DMS53 treated with DMSO at 0.1 percent for 48 hours (cell line): ENCODE results near the gene TMEM52.

Experiments
- DNase-seq: peaks from one replicate; lab custom pipeline; 2025; ENCODE audit not compliant: unreplicated experiment; lab: John Stamatoyannopoulos, UW

TMEM52 gene

DNA sequence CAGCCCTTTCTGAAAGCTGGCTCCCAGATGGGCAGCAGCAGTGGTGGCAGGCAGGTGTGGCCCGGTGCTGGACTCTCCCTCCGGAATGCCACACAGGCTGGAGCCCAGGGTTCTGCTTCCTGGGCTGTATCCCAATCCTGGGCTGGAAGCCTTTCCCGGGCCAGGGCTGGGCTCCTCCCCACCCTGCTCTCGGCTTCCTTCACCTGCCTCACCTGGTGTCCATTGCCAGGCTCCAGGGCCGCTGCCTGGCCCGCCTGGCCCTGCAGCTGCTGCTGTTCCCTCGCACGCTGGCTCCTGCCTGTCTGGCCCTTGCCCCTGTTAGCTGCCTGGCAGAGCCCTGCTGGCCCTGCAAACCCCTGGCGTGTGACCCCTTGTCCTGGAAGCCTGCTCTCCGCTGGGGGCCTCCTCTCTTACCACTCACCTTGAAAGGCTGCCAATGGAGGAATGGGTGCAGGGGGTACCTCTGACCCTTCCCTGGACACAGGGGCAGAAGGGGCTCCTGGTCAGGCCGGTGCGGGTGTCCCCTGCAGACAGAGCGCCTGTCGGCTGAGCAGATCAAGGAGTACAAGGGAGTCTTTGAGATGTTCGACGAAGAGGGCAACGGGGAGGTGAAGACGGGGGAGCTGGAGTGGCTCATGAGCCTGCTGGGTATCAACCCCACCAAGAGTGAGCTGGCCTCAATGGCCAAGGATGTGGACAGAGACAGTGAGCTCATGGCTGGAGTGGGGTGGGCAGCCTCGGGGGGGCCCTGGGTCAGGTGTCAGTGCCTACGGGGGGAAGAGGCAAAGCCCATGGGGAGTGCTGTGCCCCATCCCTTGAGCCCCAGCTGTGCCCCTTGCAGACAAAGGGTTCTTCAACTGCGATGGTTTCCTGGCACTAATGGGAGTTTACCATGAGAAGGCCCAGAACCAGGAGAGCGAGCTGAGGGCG is 2.9 kb downstream of the TMEM52 start:
- no peak for DNase-seq

GRCh38 chr1:1914971-1915692 is 3.9 kb downstream of the TMEM52 start, which contains the start of gene CALML6:
Gene CALML6 (plus strand): TSS chr1:1915260. CDS start chr1:1915281, 21 bp downstream.
- no peak for DNase-seq

DNA sequence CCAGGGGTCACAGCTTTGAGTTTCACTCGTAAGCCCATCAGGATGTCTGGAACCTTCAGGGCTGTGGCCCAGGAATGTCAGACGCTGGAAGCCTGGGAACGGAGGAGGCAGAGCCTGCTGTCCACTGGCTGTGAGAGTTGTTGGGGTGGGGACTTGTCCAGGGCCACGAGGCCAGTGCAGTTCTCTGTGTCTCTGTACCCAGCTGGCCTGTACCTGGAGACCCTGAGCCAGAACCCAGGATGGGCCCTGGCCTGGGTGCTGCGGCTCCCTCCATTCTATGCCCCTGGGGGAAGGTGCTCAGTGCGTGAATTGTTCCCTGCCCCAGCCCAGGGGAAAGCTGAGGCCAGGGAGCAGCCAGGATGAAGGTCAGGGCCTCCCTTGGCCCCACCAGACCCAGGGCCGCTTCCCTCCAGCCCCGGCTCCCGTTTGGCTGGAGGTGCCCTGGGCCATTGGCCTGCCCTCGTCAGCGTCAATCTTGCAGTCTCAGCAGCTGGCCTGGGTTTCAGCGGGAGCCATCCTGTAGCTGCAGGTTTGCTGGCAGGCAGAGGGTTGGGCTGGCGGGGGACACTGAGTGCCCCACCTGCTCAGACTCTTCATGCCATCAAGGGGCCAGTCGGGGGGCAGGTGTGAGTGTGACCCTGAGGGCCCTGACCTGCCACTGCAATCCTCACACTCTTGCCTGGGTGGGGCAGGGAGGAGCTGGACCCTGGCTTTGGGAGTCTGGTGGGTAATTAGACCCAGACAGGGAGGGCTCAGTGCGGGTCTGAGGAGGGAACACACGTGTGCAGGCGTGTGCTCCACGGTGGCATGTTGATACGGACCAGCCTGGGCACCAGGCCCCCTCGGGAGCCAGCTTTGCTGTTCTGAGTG is 4.7 kb downstream of the TMEM52 start:
- no peak for DNase-seq

GRCh38 chr1:1911350-1912041 is 7.6 kb downstream of the TMEM52 start:
- no peak for DNase-seq

GRCh38 chr1:1910651-1911331 is 8.3 kb downstream of the TMEM52 start:
- DNase-seq, result no peak

- no peak for DNase-seq
These were observed 9.0 kb downstream of the TMEM52 start for GRCh38 chr1:1910033-1910465.

- no peak for DNase-seq
These were observed 10.6 kb downstream of the TMEM52 start for GRCh38 chr1:1908506-1908791.

- DNase-seq, result no peak
These were observed 11.9 kb downstream of the TMEM52 start for GRCh38 chr1:1907098-1907736.

DNA sequence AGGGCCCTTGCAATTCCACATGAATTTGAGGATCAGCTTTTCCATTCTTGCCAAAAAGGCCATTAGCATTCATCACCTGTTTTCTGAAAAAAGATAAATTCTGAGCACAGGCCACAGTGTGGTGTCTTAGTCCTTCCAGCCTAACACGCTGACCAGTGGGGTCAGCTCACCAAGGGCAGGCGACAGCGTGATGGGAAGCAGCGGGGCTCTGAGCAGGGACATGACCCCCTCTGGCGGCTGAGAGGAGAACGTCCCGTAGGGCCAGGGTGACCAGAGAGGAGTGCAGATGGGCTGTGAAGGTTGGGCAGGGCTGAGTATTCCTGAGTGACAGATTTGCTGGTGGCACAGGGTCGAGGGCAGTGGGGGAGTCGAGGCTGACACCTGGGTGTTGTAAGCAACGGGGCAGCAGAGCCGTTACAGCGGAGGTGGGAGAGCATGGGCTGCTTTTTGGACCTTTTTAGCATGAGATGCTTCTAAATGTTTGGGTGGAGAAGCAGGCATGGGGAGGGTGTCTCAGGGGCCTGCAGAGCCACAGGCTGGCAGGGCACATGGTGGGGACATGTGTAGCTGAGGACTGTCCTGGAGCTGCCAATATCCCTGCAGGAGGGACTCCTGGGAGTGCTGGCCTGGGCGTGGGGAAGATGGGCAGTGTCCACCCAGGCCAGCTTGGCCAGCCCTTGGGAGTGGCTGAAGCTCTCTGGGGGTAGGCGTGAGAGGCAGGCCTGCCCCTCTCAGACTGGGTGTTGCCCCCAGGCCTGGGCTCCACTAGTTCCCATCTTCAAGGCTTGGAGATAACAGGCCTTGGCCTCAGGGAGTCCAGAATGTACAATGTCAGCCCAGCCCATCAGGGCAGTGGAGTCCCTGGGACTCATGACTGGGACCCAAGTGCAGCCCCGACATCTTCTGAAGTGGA is 12.6 kb downstream of the TMEM52 start:
- DNase-seq, result peak; percentile 63

DNA sequence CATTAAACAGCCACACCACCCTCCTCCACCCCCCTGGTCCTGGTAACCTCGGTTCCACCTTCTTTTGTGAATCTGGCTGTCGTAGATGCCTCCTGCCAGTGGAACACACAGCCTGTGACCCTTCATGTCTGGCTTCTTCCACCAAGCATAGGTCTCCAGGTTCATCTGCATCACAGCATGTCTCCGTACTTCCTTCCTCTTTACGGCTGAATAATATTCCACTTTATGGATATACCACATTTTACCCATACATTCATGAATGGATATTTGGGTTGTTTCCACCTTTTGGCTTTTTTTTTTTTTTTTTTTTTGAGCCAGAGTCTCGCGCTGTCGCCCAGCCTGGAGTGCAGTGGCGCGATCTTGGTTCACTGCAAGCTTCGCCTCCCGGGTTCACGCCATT is 15.9 kb downstream of the TMEM52 start:
- no peak for DNase-seq

- DNase-seq, result no peak
These were observed 17.3 kb downstream of the TMEM52 start for GRCh38 chr1:1901641-1902294.

- DNase-seq, result no peak
These were observed 18.0 kb downstream of the TMEM52 start for GRCh38 chr1:1900883-1901640.

DNA sequence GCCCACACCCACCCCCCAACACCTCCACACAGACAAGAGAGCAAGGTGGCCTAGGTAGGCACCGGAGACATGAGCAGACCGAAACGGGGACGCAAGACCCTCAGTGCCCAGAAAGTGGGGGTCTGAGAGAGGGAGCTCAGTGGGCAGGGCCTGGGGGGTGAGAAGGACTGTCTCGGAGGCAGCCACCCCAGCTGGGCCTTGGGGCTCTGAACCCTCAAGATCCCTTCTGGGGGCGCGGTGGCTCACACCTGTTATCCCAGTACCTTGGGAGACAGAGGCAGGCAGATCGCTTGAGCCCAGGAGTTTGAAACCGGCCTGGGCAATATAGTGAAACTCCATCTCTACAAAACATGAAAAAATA is 19.1 kb downstream of the TMEM52 start:
- no peak for DNase-seq

DNA sequence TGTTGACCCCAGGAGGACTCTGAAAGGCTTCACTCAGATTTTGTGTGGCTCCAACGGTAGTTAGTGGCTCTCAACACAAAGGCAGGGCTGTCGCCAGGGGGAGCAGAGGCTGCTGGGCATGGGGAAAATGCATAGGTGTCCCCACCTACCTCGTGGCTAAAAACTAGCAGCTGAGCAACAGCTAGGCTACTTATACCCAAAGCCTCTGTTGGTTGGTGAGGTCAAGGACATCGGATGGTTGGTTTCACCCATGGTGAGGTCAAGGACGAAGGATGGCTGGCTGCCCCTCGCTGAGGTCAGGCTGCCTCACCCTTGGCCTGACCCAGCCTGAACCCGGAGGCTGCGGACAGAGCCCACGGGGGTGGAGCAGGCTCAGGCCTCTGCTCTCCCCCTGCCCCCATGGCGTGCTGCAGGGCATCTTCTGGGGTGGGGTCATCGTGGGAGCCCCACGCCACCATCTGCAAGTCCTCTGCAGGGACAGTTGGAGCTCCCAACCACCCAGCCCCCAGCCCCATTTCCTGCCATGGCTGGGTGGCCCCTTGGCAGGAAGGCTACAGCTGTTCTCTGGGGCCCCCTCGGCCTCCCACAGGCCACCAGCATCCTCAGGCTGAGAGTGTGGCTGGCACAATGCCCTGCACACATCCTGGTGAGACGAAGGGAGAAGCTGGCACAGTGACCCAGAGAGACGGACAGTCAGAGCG is 19.7 kb downstream of the TMEM52 start:
- no peak for DNase-seq

DNA sequence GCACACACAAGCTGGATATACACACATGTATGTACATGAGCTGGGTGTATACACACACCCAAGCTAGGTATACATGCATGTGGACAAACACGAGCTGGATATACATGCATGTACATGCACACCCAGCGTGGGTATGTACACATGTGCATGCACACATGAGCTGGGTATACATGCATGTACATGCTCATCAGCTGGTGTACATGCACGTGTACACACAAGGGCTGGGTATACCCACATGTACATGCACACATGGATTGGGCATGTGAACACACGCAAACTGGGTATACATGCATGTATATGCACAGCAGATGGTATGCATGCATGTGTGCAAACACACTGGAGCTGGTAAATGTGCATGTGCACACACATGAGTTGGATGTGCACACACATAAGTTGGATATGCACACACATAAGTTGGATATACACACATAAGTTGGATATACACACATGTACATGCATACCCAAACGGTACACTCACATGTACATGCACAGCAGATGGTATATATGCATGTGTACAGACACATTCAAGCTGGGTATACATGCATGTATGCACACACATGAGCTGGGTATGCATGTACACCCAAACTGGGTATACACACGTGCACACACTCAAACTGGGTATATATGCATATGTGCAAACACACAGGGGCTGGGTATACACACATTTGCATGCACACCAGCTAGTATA is 20.7 kb downstream of the TMEM52 start:
- DNase-seq, result no peak
